GM18873 (cell line): ENCODE results near the gene RIGI.
"Not testable (repeated sequence)": the region's sequence is repeated elsewhere in the genome, so short reads cannot be mapped to it uniquely, and the experiment has no call there.

ENCODE experiments used
- ATAC-seq: cut with Tn5 transposase; IDR thresholded peaks from one replicate; pipeline ENCODE4 v1.9.1; 2021; ENCODE audit warnings: mild to moderate bottlenecking, moderate library complexity, moderate number of reproducible peaks; ENCODE audit not compliant: unreplicated experiment, low FRiP score

Gene RIGI

GRCh38 chr9:32533336-32533735 is 7.3 kb upstream of the RIGI start:
- ATAC-seq = no peak

GRCh38 chr9:32526707-32527048 is 682 bp upstream of the RIGI start:
- ATAC-seq = no peak

DNA sequence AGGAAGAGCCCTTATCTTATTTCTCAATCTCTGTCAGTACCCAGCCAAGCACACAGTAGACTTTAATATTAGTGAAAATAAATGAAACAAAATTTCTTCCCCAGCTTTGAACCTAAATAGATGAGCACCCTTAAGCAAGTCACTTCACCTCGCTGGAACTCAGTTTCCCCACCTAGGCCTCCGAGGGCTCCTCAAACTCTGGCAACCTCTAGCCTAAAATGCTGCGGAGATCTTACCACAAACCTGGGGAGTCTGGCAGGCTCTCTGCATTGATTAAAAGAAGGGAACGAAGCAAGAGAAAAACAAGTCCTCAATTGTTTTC is 326 bp downstream of the RIGI start:
- peak; percentile 7 for ATAC-seq

- ATAC-seq = no peak
Observed at GRCh38 chr9:32524892-32525708, 896 bp downstream of the RIGI start.

- ATAC-seq = not testable (repeated sequence)
Observed at GRCh38 chr9:32524558-32524891, 1.5 kb downstream of the RIGI start.

DNA sequence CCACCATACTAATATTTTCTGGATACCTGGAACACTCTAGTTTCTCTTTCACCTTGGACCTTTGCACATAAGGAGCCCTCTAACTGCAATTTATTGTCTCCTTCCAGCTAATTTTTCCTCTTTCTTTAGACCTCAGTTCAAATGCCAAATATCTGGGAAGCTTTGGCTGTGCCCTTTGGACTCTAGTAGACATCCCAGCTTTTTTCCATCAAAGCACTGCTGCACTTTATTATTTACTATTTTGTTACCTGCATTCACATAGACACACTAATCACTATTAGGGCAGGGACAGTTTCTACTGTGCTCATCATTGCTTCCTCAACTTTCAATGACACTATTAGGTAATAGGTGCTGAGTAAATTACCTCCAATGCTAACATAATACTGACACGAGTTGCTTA is 2.1 kb downstream of the RIGI start:
- no peak for ATAC-seq

DNA sequence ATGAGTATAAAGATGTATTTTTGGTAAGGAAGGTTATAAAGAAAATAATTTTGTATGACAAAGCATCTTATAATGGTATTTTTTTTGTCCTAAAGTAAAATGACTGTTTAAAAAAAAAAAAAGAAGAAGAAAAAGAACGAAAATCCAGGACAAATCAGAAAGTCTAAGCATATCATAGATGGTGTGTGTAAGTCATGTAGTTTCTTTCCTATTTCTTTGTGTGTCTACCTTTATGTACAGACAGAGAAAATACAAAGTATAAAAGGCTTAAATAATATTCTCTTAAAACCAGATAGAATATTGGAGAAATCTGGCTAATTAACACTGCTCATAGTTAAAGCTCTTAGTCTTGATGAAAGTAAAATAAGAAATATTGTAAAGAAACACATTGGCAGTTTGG is 7.7 kb downstream of the RIGI start:
- ATAC-seq = no peak

DNA sequence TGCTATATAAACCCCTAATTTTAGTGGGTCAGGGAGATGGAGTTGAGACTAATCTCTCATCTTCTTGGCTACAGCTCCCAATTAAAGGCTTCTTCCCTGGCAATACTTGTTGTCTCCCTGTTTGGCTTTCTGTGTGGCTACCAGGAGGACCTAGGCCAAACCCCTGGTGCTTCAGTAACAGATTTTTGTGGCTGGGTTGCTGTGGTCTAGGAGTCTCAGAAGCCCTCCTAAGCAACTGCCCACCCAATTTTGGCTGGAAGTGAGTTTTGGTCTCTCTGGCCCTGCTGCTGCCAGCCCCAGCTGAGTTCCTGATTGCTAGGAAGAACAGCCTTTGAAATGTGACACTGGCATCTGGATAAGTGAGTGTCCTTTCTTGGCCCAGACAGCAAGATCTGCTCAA is 9.8 kb downstream of the RIGI start:
- no peak for ATAC-seq

DNA sequence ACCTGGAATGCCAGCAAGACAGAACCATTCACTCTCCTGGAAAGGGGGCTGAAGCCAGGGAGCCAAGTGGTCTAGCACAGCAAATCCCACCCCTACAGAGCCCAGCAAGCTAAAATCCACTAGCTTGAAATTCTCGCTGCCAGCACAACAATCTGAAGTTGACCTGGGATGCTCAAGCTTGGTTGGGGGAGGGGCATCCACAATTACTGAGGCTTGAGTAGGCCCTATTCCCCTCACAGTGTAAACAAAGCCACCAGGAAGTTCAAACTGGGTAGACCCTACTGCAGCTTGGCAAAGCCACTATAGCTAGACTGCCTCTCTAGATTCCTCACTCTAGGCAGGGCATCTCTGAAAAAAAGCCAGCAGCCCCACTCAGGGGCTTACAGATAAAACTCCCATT is 17.3 kb downstream of the RIGI start:
- ATAC-seq = no peak

DNA sequence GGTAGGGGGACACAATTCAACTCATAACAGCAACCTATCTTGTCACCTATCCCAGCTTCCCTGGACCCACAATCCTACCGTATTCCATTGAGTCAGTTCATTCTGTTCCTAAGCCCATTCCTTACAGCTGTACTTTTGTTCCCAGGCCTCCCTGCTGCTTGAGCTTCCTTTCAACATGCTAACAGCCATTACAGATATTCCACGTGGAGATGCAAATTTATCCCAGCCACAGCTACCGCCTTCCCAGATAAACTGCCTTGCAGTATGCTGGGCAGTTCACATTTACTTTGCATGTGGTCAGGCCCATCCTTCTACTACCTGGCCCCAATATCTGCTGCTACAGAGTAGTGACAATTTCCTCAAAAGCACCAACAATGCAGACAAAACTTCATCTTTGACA is 23.0 kb downstream of the RIGI start:
- no peak for ATAC-seq

- ATAC-seq = no peak
Observed at GRCh38 chr9:32502464-32502863, 23.5 kb downstream of the RIGI start.

- ATAC-seq = no peak
Observed at GRCh38 chr9:32501868-32502267, 24.1 kb downstream of the RIGI start.

DNA sequence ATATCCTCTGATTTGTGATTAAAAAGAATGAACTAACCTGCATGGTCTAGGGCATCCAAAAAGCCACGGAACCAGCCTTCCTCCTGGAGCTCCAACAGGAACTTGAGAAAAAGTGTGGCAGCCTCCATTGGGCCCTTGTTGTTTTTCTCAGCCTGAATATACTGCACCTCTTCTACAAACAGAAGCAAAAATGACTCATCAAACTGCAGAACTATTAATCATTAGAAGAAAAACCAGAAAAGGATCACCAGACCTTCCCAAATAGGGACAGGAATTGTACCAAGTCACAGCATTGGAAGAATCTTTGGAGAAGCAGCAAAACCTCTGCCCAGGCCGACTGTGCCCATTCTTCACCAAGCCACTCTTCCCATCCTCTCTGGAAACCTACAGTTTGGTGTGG is 25.2 kb downstream of the RIGI start:
- ATAC-seq = no peak

- no peak for ATAC-seq
Observed at GRCh38 chr9:32497921-32498320, 28.1 kb downstream of the RIGI start.

- ATAC-seq = no peak
Observed at GRCh38 chr9:32490601-32491000, 35.4 kb downstream of the RIGI start.

DNA sequence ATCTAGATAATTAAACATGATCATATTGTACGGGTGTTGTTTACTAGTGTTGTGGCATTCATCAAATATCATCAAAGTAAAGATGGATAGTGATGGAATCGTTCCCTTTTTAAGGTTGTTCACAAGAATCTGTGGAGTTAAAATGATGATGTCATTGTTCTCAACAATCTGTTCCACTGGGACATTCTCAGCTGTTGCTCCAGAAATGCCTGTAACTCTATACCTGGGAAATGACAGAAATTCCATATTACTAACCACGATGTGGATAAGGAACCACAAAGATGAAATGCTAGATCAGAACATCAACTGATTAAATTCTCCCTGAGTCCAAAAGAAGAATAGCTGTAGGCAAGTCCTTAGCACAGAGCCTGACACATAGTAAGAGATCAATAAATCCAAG is 38.0 kb downstream of the RIGI start:
- ATAC-seq = no peak

GRCh38 chr9:32486839-32487562 is 39.0 kb downstream of the RIGI start:
- no peak for ATAC-seq

GRCh38 chr9:32483343-32483742 is 42.7 kb downstream of the RIGI start:
- ATAC-seq = no peak
